T-helper 2 cell treated with Interferon-gamma antibody and Interleukin-4, amounts not matched to agents 5 μg/mL and 100 μg/mL, for 36 hours (primary cell): ENCODE measurements around the gene GAS2.

Experiments
- DNase-seq: peaks from one replicate; pipeline ENCODE4 v3.0.0; 2021; ENCODE audit warnings: low spot score
- H3K27ac Mint-ChIP-seq: one replicate; pipeline ENCODE4 v1.8.0; 2021; ENCODE audit warnings: mild to moderate bottlenecking, mixed read lengths
- H3K27me3 Mint-ChIP-seq: one replicate; pipeline ENCODE4 v1.8.0; 2021; ENCODE audit warnings: low read depth, mixed read lengths
- H3K36me3 Mint-ChIP-seq: one replicate; pipeline ENCODE4 v1.8.0; 2021; ENCODE audit warnings: low read depth, mixed read lengths
- H3K4me1 Mint-ChIP-seq: one replicate; pipeline ENCODE4 v1.8.0; 2021; ENCODE audit warnings: low read depth, mixed read lengths
- H3K4me3 Mint-ChIP-seq: one replicate; pipeline ENCODE4 v1.8.0; 2022; ENCODE audit warnings: mild to moderate bottlenecking, moderate library complexity, mixed read lengths
- H3K9me3 Mint-ChIP-seq: one replicate; pipeline ENCODE4 v1.8.0; 2021; ENCODE audit warnings: mixed read lengths

The GAS2 gene

GRCh38 chr11:22685111-22685510, 18.7 kb downstream of the GAS2 start:
- Mint-ChIP-seq H3K4me1 (no peaks in the 10 kb centered on the region), H3K36me3 (no peaks in the 10 kb centered on the region), H3K9me3 (no peaks in the 10 kb centered on the region), H3K27me3 (peaks cover 2% of the 10 kb centered on the region), H3K4me3 (no peak overlapping the region), H3K27ac (no peak overlapping the region)
- DNase-seq, result no peak

DNA sequence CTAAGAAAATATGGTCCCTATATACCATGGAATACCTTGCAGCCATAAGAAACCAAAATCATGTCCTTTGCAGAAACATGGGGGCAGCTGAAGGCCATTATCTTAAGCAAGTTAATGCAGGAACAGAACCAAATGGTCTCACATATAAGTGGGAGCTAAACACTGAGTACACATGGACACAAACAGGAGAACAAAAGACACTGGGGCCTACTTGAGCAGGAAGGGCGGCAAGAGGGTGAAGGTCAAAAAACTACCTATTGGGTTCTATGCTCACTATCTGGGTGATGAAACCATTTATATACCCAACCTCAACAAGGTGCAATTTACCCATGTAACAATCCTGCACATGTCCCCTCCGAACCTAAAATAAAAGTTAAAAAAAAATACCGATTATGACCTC, 22.5 kb downstream of the GAS2 start:
- H3K27ac Mint-ChIP-seq, result no peak overlapping the region
- no peak for DNase-seq

GRCh38 chr11:22690257-22690656, 23.8 kb downstream of the GAS2 start:
- DNase-seq, result no peak
- H3K4me3 Mint-ChIP-seq, result no peak overlapping the region
- H3K27me3 Mint-ChIP-seq, result no peaks in the 10 kb centered on the region
- H3K4me1 Mint-ChIP-seq, result peaks cover 4% of the 10 kb centered on the region
- H3K27ac Mint-ChIP-seq, result no peak overlapping the region
- H3K9me3 Mint-ChIP-seq, result no peaks in the 10 kb centered on the region
- H3K36me3 Mint-ChIP-seq, result no peaks in the 10 kb centered on the region

More for the DNA sequence above, 22.5 kb downstream of the GAS2 start:
- Mint-ChIP-seq H3K9me3 (no peaks in the 10 kb centered on the region), H3K36me3 (no peaks in the 10 kb centered on the region), H3K27me3 (no peaks in the 10 kb centered on the region), H3K4me1 (peaks cover 4% of the 10 kb centered on the region), H3K4me3 (no peak overlapping the region)

DNA sequence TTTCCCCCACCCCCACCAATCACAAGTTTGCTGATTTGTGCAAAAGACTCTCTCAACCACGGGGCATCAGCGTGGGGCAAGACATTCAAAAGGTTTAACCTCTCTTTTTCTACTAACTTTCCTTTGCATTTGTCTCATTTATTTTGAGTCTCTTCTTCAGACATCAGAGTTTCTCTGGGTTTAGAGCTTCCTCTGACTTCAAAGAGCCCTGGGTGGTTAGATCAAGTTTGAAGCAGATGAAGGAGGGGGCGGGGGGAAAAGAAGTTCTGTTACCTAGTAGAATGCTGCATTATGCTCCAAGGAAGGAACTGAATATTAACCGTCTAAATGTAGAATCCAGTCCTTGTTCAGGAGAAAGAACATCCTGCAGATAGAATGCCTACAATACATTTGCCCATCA, 24.5 kb downstream of the GAS2 start:
- Mint-ChIP-seq H3K4me1 (peaks cover 4% of the 10 kb centered on the region), H3K36me3 (no peaks in the 10 kb centered on the region), H3K27me3 (no peaks in the 10 kb centered on the region), H3K27ac (no peak overlapping the region), H3K9me3 (no peaks in the 10 kb centered on the region), H3K4me3 (no peak overlapping the region)
- DNase-seq, result no peak

GRCh38 chr11:22699388-22699787, 33.0 kb downstream of the GAS2 start:
- H3K4me1 Mint-ChIP-seq, result peaks cover 6% of the 10 kb centered on the region
- no peaks in the 10 kb centered on the region for H3K9me3 Mint-ChIP-seq
- H3K4me3 Mint-ChIP-seq, result no peak overlapping the region
- H3K27me3 Mint-ChIP-seq, result no peaks in the 10 kb centered on the region
- DNase-seq, result no peak
- no peaks in the 10 kb centered on the region for H3K36me3 Mint-ChIP-seq
- no peak overlapping the region for H3K27ac Mint-ChIP-seq

GRCh38 chr11:22702031-22702430, 35.6 kb downstream of the GAS2 start:
- Mint-ChIP-seq H3K9me3 (no peaks in the 10 kb centered on the region), H3K36me3 (no peaks in the 10 kb centered on the region), H3K4me3 (no peak overlapping the region), H3K4me1 (peaks cover 6% of the 10 kb centered on the region), H3K27me3 (no peaks in the 10 kb centered on the region), H3K27ac (no peak overlapping the region)
- DNase-seq, result no peak

DNA sequence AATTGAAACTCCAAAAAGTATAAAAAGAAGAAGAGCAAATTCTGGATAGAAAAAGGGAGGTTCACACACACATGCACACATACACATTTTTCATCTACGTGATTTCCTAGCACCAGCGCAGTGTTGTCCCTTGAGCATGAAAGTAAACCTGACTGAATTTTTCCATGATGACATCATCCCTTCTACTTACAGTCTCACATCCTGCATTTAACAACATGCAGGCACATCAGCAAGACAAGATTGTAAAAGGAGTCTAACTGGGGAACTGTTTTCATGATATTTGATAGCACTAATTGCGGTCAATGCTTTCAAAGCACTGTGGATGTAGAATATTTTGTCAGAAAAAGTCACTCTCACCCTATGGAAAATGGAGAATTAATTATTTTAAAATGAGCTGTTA, 36.6 kb downstream of the GAS2 start:
- Mint-ChIP-seq H3K4me1 (peaks cover 6% of the 10 kb centered on the region), H3K27ac (no peak overlapping the region), H3K36me3 (no peaks in the 10 kb centered on the region), H3K9me3 (no peaks in the 10 kb centered on the region), H3K27me3 (no peaks in the 10 kb centered on the region), H3K4me3 (no peak overlapping the region)
- peak; percentile 7 for DNase-seq

- DNase-seq, result no peak
- Mint-ChIP-seq H3K4me3 (no peak overlapping the region), H3K9me3 (no peaks in the 10 kb centered on the region), H3K27ac (no peak overlapping the region), H3K27me3 (no peaks in the 10 kb centered on the region), H3K4me1 (peaks cover 6% of the 10 kb centered on the region), H3K36me3 (no peaks in the 10 kb centered on the region)
Measured at GRCh38 chr11:22703591-22703990, 37.2 kb downstream of the GAS2 start.

DNA sequence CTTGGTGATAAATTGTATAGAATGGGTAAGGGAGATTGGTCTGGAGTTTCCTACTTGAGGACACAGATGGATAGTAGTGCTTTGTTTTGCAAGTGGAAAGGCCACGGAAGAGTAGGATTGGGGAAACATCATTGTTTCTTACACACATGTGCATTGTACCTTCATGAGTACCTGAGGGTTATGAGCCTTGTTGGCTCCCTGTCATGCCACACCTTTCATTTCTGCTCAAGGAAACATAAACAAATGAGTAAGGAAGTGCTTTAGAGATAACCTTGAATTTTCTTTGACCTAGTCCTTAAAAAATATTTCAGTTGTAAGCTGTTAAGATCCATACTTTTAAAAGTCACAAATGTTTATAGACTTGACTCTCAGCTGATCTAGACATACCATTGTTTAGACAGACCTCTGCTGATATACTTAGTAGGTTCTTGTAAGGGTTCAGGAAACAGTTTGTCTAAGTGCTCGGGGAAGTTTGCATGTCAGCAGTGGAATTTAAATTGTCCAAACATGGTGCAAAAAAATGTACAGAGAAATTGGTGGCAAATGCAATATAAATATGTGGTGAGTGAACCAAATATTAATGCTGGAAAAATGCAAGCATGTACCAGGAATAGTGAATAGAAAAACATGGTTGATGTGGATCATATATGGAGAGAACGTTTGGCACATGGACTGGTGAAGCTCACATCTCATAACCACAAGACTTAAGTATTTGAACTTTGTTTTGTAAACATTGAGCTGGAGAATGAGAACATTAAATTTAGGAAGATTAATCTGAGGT, 40.9 kb downstream of the GAS2 start:
- no peak for DNase-seq

GRCh38 chr11:22711071-22711770, 44.8 kb downstream of the GAS2 start:
- H3K4me3 Mint-ChIP-seq, result no peak overlapping the region
- no peak for DNase-seq
- no peaks in the 10 kb centered on the region for H3K4me1 Mint-ChIP-seq
- no peaks in the 10 kb centered on the region for H3K36me3 Mint-ChIP-seq
- no peak overlapping the region for H3K27ac Mint-ChIP-seq
- H3K9me3 Mint-ChIP-seq, result peaks cover 4% of the 10 kb centered on the region
- no peaks in the 10 kb centered on the region for H3K27me3 Mint-ChIP-seq

More for the DNA sequence above, 40.9 kb downstream of the GAS2 start:
- Mint-ChIP-seq H3K4me3 (no peak overlapping the region), H3K27me3 (no peaks in the 10 kb centered on the region), H3K36me3 (no peaks in the 10 kb centered on the region), H3K9me3 (no peaks in the 10 kb centered on the region), H3K27ac (no peak overlapping the region), H3K4me1 (peaks cover 6% of the 10 kb centered on the region)

DNA sequence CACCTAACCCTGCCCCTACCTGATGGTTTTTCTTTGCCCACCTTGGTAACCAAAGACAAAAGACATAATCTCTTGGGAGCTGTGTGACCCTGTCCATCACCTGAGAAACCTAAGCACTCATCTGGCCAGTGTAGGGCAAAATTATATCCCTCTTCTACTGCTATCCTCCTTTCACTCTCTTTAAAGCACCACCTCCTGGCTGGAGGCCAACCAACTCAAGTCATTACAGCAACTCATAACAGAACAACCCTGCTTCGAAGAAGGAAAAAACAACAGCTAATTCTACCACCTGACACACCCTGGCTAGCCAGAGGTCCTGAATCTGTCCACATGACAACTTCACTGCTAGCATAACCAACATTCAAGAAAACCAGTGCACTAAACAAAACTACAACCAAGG, 45.5 kb downstream of the GAS2 start:
- Mint-ChIP-seq H3K4me3 (no peak overlapping the region), H3K27ac (no peak overlapping the region), H3K27me3 (no peaks in the 10 kb centered on the region), H3K4me1 (no peaks in the 10 kb centered on the region), H3K9me3 (peaks cover 4% of the 10 kb centered on the region), H3K36me3 (no peaks in the 10 kb centered on the region)
- no peak for DNase-seq

DNA sequence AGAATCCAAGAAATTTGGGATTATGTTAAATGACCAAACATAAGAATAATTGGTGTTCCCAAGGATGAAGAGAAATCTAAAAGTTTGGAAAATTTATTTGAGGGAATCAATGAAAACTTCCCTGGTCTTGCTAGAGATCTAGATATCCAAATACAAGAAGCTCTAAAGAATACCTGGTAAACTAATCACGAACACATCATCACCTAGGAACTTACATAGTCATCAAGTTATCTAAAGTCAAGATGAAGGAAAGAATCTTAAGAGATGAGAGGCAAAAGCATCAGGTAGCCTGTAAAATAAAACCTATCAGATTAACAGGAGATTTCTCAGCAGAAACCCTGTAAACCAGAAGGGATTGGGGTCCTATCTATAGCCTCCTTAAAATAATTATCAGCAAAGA, 46.9 kb downstream of the GAS2 start:
- Mint-ChIP-seq H3K27me3 (no peaks in the 10 kb centered on the region), H3K36me3 (no peaks in the 10 kb centered on the region), H3K4me1 (no peaks in the 10 kb centered on the region), H3K9me3 (peaks cover 4% of the 10 kb centered on the region), H3K4me3 (no peak overlapping the region), H3K27ac (no peak overlapping the region)
- DNase-seq, result no peak

DNA sequence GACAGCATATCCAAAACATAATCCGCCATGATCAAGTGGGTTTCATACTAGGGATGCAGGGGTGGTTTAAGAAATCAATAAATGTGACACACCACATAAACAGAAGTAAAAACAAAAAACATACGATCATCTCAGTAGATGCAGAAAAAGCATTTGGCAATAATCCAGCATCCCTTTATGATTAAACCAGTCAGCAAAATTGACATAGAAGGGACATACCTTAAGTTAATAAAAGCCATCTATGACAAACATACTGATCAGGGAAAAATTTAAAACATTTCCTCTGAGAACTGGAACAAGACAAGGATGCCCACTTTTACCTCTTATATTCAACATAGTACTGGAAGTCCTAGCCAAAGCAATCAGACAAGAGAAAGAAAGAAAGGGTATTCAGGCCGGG, 49.6 kb downstream of the GAS2 start:
- Mint-ChIP-seq H3K9me3 (peaks cover 4% of the 10 kb centered on the region), H3K27me3 (no peaks in the 10 kb centered on the region), H3K4me3 (no peak overlapping the region), H3K4me1 (no peaks in the 10 kb centered on the region), H3K36me3 (no peaks in the 10 kb centered on the region), H3K27ac (no peak overlapping the region)
- DNase-seq, result no peak

DNA sequence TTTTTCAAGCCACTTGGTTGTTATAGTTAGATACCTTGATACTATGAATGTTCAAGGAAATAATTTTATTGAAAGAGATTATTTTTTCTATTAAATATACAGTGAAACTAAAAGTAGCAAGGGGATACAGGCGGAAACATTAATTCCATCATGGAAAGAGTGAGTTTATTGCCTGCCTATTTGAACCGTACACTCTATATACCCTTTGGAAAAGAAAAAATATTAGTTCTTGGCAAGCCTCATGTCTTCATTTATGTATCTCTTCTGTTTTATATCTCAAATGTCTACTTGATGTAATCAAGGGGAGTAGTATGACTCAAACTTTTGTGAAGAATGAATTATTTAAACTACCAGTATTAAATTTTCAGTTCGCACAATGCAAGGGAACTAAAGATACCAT, 54.0 kb downstream of the GAS2 start:
- H3K4me3 Mint-ChIP-seq, result no peak overlapping the region
- DNase-seq, result no peak
- H3K36me3 Mint-ChIP-seq, result no peaks in the 10 kb centered on the region
- H3K4me1 Mint-ChIP-seq, result no peaks in the 10 kb centered on the region
- H3K9me3 Mint-ChIP-seq, result no peaks in the 10 kb centered on the region
- no peak overlapping the region for H3K27ac Mint-ChIP-seq
- no peaks in the 10 kb centered on the region for H3K27me3 Mint-ChIP-seq
